HG02678 (cell line): ENCODE data around the gene ATP13A4.

Source experiments
- ATAC-seq: cut with Tn5 transposase; IDR thresholded peaks from one replicate; pipeline ENCODE4 v1.9.1; 2021; ENCODE audit warnings: mild to moderate bottlenecking, moderate library complexity; ENCODE audit not compliant: unreplicated experiment

The ATP13A4 gene

GRCh38 chr3:193554811-193555210 lies at the start of gene ATP13A4:
TSS of gene ATP13A4 (minus strand) at chr3:193554895. CDS start at chr3:193554799, 96 bp downstream.
- ATAC-seq: no peak

- ATAC-seq: no peak
Observed at GRCh38 chr3:193599393-193599792, 44.7 kb upstream of the ATP13A4 start.

GRCh38 chr3:193598202-193598601 lies 43.5 kb upstream of the ATP13A4 start:
- no peak for ATAC-seq

GRCh38 chr3:193595939-193596487 lies 41.3 kb upstream of the ATP13A4 start:
- ATAC-seq: no peak

- no peak for ATAC-seq
Observed at GRCh38 chr3:193594946-193595689, 40.4 kb upstream of the ATP13A4 start.

- ATAC-seq: no peak
Observed at GRCh38 chr3:193593668-193594030, 39.0 kb upstream of the ATP13A4 start.

- ATAC-seq: peak; percentile 98
Observed at GRCh38 chr3:193592841-193593667, 38.4 kb upstream of the ATP13A4 start, which contains the start of gene OPA1. TSS of gene OPA1 (plus strand) at chr3:193593208. CDS start at chr3:193593378, 170 bp downstream.

- ATAC-seq: no peak
Observed at GRCh38 chr3:193590088-193590856, 35.6 kb upstream of the ATP13A4 start.

GRCh38 chr3:193589616-193590015 lies 34.9 kb upstream of the ATP13A4 start:
- no peak for ATAC-seq

GRCh38 chr3:193589129-193589528 lies 34.4 kb upstream of the ATP13A4 start:
- no peak for ATAC-seq

- ATAC-seq: no peak
Observed at GRCh38 chr3:193586526-193586925, 31.8 kb upstream of the ATP13A4 start.

- ATAC-seq: no peak
Observed at GRCh38 chr3:193585530-193585929, 30.8 kb upstream of the ATP13A4 start.

- no peak for ATAC-seq
Observed at GRCh38 chr3:193574488-193575070, 19.9 kb upstream of the ATP13A4 start.

GRCh38 chr3:193573403-193574191 lies 18.9 kb upstream of the ATP13A4 start:
- ATAC-seq: no peak

GRCh38 chr3:193572426-193572908 lies 17.8 kb upstream of the ATP13A4 start:
- ATAC-seq: peak; percentile 86

- no peak for ATAC-seq
Observed at GRCh38 chr3:193569119-193569518, 14.4 kb upstream of the ATP13A4 start.

- no peak for ATAC-seq
Observed at GRCh38 chr3:193564012-193564411, 9.3 kb upstream of the ATP13A4 start.

- ATAC-seq: no peak
Observed at GRCh38 chr3:193563426-193563825, 8.7 kb upstream of the ATP13A4 start.

GRCh38 chr3:193560870-193561269 lies 6.2 kb upstream of the ATP13A4 start:
- no peak for ATAC-seq

- no peak for ATAC-seq
Observed at GRCh38 chr3:193560091-193560490, 5.4 kb upstream of the ATP13A4 start.
